GM19468 (cell line): Measurements from ENCODE around the gene ATF7IP2.
"Not testable (repeated sequence)": the region's sequence is repeated elsewhere in the genome, so short reads cannot be mapped to it uniquely, and the experiment has no call there.

Source experiments
- ATAC-seq: cut with Tn5 transposase; IDR thresholded peaks from one replicate; pipeline ENCODE4 v1.9.1; 2021; ENCODE audit warnings: mild to moderate bottlenecking, moderate library complexity, moderate number of reproducible peaks; ENCODE audit not compliant: unreplicated experiment; ENCODE audit errors: extremely low read depth

ATF7IP2 gene

DNA sequence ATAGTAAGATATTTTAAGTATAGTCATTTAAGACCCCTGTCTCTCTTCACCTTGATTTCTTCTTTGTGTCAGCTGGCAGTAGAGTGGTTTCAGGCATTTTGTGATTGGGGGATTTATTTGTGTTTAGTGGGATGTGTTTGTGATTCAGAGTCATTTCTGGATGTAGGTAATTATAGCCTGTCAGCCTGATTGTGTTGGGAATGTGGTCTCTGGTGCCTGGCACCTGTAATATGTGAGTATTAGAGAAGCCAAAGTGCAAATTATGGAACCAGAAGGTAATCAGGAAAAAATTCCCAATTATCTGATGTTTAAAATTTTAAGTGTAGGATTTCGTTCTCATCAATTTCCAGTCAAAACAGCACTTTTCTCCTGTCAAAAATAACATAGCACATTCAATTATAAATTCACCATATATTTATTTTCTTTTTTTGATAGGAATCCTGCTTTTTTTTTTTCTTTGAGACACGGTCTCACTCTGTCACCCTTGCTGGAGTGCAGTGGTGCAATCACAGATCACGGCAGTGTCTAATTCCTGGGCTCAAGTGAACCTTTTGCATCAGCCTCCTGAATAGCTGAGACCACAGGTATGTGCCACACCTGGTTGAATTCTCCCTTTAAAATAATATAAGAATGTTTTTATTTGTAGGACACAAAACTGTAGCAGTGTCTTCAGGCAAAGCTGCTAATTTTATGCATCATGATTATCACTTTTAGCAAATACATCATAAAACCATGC lies 42.7 kb downstream of the ATF7IP2 start:
- no peak for ATAC-seq

DNA sequence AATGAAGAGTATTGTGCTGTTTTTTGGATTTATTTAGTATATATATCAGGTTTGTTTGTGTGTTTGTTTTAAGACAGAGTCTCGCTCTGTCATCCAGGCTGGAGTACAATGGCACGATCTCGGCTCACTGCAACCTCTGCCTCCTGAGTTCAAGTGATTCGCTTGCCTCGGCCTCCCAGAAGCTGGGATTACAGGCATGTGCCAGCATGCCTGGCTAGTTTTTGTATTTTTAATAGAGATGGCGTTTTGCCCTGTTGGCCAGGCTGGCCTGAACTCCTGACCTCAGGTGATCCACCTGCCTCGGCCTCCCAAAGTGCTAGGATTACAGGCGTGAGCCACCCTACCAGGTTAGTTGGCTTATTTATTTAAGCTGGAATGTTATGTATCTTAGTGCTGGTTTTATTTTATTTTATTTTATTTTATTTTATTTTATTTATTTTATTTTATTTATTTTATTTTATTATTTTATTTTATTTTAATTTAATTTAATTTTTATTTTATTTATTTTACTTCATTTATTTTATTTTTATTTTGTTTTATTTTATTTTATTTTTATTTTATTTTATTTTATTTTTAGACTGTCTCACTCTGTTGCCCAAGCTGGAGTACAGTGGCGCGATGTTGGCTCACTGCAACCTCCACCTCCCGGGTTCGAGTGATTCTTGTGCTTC lies 43.6 kb downstream of the ATF7IP2 start:
- ATAC-seq, result not testable (repeated sequence)

DNA sequence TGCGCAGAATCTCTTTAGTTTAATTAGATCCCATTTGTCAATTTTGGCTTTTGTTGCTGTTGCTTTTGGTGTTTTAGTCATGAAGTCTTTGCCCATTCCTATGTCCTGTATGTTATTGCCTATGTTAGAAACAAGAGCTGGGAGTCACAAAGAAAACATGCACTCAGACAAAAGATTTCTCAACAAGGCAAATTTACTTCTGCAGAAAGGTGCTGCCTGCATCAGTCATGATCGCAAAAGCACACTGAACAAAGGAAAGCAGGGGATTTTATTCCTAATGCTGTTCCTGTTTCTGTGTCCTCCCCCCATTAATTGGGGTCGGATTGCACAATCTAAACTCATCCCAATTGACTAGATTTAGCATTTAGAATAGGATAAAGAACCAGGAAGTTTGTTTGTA lies 55.9 kb downstream of the ATF7IP2 start:
- no peak for ATAC-seq

DNA sequence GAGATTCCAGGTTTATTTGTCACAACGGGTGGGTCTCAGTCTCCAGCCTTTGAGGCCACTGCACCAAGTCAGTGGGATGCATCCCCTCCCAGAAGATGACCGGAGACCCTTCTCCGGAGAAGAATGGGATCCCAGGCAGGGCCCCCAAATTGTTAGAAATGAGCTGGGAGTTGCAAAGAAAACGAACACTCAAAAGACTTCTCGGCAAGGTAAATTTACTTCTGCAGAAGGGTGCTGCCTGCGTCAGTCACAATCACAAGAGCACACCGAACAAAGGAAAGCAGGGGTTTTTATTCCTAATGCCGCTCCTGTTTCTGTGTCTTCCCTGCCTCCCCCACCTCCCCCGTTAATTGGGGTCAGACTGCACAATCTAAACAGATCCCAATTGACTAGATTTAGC lies 61.4 kb downstream of the ATF7IP2 start:
- ATAC-seq, result no peak

DNA sequence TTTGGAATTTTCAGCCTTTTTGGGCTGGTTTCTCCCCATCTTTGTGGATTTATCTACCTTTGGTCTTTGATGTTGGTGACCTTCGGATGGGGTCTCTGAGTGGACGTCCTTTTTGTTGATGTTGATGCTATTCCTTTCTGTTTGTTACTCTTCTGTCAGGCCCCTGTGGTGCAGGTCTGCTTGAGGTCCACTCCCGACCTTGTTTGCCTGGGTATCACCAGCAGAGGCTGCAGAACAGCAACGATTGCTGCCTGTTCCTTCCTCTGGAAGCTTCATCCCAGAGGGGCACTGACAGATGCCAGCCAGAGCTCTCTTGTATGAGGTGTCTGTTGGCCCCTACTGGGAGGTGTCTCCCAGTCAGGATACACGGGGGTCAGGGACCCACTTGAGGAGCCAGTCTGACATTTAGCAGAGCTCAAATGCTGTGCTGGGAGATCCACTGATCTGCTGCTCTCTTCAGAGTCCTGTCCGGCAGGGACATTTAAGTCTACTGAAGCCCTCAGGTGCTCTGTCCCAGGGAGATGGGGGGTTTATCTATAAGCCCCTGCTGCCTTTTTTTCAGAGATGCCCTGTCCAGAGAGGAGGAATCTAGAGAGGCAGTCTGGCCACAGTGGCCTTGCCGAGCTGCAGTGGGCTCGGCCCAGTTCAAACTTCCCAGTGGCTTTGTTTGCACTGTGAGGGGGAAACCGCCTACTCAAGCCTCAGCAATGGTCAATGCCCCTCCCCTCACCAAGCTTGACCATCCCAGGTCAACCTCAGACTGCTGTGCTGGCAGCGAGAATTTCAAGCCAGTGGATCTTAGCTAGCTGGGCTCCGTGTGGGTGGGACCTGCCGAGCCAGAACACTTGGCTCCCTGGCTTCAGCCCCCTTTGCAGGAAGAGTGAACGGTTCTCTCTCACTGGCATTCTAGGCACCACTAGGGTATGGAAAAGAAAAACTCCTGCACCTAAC lies 66.6 kb downstream of the ATF7IP2 start:
- not testable (repeated sequence) for ATAC-seq

DNA sequence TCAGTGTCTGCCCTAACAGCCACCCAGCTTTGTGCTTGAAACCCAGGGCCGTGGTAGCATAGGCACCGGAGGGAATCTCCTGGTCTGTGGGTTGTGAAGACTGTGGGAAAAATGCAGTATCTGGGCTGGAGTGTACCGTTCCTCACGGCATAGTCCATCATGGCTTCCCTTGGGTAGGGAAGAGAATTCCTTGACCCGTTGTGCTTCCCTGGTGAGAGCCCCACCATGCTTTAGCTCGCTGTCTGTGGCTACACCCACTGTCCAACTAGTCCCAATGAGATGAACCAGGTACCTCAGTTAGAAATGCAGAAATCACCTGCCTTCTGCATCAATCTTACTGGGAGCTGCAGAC lies 67.3 kb downstream of the ATF7IP2 start:
- ATAC-seq, result no peak

DNA sequence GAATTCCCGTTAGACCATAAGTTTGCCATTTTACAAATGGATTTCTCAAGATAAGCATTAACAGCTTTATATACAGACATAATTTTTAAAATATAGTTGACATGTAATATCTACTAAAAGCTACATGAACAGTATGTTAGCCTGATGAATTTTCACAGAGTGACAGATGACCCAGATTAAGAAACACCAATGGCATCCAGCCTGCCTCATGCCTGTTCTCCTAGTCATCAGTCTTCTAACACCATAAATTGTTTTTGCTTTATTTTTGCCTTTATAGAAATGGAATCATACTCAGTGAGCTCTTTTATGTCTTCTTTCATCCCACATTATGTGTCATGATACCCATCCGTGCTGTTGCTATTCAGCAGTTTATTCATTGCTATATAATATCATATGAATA lies 80.0 kb downstream of the ATF7IP2 start:
- ATAC-seq, result no peak

DNA sequence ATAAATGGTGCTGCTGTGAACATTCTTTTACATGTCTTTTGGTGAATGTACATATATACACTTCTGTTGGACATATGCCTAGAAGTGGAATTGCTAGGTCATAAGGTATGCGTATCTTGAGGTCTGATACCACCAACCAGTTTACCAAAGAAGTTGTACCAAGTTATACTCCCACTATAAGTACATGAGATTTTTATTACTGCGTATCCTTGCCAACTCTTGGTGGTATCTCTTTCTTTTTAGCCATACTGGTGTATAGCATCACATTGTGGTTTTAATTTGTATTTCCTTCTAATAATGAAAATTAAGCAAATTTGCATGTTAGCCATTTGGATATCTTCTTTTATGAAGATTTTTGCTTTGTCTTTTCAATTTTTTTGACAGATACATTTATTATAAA lies 80.5 kb downstream of the ATF7IP2 start:
- ATAC-seq, result no peak

DNA sequence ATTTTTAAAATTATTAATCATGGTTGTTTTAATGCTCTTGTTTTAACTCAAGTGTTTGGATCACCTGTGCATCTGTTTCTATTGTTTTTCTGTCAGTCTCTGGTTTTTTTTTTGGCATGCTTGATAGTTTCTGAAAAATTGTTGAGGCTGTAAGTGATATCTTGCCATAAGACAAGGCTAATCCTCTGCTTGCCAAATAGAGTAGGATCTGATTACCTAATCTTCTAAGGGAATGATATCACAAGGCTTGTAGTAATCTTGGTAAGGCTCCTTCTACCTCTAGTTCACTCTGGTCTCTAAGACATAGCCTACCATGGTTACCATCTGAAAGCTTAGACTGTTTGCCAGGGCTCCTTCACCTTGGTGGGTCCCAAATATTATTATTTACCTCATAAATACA lies 81.0 kb downstream of the ATF7IP2 start:
- no peak for ATAC-seq

DNA sequence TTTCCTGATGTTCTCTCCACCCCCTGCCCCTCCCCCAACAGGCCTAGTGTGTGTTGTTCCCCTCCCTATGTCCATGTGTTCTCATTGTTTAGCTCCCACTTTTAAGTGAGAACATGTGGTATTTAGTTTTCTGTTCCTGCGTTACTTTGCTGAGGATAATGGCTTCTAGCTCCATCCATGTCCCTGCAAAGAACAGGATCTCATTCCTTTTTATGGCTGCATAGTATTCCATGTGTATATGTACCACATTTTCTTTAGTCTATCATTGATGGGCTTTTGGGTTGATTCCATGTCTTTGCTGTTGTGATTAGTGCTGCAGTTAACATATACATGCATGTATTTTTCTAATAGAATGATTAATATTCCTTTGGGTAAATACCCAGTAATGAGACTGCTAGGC lies 90.8 kb downstream of the ATF7IP2 start:
- not testable (repeated sequence) for ATAC-seq

DNA sequence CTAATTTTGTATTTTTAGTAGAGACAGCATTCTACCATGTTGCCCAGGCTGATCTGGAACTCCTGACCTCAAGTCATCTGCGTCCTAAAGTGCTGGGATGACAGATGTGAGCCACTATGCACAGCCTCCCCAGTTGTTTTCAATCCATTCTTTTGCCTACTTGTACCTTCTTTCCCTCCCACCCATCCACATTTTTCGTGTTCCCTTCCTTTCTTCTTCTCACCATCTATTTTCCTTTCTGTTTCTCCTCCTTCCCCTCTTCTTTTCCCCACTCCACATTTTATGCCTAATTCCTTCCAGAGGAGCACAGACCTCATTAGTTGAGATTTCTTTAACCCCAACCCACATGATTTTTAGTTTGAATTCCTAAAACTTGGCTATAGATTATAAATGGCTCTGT lies 94.3 kb downstream of the ATF7IP2 start:
- ATAC-seq, result no peak

DNA sequence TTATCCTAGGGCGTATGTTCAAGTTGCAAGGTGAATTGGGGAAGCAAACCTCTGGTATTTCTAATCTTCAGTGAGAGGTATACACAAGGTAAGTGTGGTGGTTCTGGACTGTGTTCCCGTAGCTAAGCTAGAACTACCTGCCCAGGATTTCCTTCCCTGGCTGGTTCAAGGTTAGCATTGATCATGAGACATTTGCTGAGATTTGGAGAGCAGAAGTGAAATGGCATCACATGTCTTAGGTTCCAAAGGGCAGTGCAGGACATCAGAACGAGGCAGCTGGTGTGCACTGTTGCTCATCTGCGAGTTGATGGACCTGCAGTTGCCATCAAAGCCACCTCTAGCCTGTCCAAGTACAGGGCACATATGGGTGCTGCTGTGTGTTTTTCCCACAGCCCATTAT lies 99.3 kb downstream of the ATF7IP2 start:
- no peak for ATAC-seq

DNA sequence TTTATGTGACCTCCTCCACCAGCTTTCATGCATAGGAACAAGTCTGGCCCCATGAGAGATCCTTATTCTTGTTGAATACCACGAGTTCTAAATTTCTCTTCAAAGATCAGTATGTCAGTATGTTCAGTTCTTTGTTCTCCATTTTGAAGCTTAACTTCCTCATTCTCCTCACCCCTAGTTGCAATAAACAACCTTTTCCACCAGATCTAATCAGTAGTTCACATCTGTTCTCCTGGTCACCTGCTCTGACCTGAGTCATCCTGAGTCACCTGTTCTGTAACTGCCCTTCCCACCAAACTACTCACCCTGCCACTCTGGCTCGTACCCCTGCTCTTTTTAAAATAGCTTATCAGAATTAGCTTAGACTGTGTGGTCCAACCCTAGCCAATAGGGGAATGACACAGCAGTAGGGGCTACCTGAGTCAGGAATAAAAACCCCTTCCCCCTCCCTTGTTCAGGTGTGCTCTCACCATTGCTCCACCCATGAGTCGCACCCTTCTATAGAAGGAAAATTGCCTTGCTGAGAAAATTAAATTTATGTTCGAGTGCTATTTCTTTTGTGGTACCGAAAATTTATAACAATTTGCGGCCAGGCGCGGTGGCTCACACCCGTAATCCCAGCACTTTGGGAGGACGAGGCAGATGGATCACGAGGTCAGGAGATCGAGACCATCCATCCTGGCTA lies 100.0 kb downstream of the ATF7IP2 start:
- no peak for ATAC-seq

DNA sequence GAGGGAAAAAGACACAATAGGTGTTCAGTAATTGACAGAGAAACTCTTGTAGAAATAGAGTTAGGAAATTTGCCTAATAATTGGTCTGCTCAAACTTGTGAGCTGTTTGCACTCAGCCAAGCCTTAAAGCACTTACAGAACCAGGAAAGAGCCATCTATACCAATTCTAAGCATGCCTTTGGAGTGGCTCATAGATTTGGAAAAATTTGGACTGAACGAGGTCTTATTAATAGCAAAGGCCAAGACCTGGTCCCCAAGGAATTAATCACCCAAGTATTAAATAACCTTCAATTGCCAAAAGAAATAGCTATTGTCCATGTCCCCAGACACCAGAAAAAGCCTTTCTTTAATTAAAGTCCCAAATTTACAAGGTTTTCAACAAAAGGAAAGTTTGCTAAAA lies 104.3 kb downstream of the ATF7IP2 start:
- no peak for ATAC-seq

DNA sequence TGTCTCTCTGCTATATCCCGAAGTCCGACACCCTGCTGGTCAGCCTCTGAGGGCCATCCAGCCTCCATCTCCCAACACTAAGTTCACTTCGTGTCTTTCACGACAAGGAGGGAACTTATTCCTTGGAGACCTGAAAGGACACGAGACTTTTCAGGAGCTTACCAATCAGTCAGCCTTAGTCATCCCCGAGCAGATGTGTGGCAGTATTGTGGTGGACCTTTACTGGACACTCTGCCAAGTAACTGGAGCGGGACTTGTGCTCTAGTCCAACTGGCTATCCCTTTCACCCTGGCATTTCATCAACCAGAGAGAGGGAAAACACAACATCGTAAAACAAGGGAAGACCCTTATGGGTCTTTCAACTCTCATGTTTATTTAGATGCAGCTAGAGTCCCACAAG lies 107.4 kb downstream of the ATF7IP2 start:
- ATAC-seq, result no peak

DNA sequence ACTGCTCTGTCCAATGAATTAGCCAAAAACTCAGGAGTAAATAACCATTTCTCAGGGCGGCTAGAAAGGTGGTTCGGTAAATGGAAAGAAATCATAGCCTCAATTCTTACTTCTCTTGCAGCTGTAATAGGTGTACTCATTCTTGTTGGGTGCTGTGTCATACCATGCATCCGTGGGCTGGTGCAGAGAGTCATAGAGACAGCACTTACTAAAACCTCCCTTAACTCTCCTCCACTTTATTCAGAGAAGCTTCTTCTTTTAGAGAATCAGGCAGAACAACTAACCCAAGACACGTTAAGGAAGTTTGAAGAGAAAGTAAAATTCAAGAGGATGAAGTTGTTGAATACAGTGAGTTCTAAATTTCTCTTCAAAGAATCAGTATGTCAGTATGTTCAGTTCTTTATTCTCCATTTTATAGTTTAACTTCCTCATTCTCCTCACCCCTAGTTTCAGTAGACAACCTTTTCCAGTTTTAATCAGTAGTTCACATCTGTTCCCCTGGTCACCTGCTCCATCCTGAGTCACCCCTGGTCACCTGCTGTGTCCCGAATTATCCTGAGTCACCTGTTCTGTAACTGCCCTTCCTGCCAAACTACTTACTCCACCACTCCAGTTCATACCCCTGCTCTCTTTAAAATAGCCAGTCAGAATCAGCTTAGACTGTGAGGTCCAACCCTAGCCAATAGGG lies 108.6 kb downstream of the ATF7IP2 start:
- ATAC-seq, result no peak

DNA sequence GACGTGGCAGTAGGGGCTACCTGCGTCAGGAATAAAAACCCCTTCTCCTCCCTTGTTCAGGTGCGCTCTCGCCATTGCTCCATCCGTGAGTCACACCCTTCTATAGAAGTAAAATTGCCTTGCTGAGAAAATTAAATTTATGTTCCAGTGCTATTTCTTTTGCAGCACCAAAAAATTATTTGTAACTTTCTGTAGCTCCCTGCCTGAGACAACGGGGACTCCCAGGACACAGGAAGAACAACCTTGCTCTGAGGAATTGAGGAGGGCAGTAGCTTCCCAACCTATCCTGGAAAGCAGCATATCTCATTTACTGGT lies 109.1 kb downstream of the ATF7IP2 start:
- no peak for ATAC-seq

DNA sequence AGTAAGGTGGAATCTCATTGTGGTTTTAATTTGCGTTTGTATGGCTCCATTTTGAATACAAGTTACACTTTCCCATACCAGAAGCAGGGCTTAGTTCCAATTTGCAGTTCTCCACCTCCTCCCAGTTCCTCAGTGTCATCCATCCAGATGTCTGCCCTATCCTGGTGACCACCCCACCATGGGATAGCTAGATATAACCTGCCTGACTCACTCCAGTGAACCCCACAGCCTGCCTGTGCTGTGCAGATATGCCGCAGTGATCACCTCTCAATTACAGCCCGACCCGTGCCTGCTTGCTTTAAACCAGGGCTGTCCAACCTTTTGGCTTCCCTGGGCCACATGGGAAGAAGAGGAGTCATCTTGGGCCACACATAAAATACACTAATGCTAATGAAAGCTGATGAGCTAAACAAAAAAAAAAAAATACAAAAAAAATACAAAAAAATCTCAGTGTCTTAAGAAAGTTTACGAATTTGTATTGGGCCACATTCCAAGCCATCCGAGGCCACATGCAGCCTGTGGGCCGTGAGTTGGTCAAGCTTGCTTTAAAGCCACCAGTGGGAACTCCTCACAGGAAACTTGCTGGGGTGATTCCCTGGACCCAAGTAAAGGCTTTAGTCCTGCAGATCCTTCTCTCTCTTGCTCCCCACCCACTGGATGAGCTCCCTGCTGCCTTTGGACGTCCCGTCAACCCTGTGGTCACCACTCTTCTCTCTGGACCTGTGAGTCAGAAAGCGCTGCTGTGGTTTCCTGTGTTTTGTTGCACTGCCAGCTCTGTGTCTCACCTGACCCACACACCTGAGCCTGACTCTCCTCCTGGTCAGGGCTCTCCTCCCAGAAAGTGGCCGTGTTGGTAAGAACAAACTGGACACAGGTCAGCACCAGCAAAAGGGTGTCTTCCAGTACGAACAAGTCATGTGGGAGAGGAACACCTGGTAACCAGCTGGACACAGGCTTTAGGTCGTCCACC lies 111.6 kb downstream of the ATF7IP2 start:
- no peak for ATAC-seq

DNA sequence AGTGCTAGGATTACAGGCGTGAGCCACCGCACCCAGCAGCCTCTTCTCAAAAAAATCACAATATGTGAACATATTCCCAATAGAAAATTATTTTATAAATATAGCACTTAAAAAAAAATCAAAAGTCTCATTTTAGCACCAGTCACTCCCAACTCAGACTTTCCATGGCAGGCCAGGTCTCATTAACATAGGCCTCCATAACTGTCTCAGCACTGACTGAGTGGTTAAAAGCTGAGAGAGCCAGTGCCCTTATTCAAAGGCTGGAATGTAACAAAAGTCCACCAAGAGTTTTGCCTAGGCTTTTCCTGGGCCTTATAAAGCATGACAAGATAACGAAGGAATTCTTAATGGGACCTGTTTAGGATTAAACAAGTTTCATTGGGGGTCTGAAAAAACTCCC lies 114.7 kb downstream of the ATF7IP2 start:
- no peak for ATAC-seq
